NOMO-1 (cell line): ENCODE data around the gene DDX31.

ENCODE experiments used
- DNase-seq, 2 experiments: peaks; one replicate each; lab custom pipeline; 2025; ENCODE audit not compliant: unreplicated experiment in 2 of 2; lab: John Stamatoyannopoulos, UW

The DDX31 gene

GRCh38 chr9:132552041-132552440 lies 117.7 kb downstream of the DDX31 start:
- no peak for DNase-seq

GRCh38 chr9:132551556-132551955 lies 118.2 kb downstream of the DDX31 start:
- no peak for DNase-seq

- no peak for DNase-seq
Measured at GRCh38 chr9:132548751-132549640, 120.8 kb downstream of the DDX31 start.

- no peak for DNase-seq
Measured at GRCh38 chr9:132547976-132548730, 121.6 kb downstream of the DDX31 start.

- no peak for DNase-seq
Measured at GRCh38 chr9:132547436-132547835, 122.3 kb downstream of the DDX31 start.

- no peak for DNase-seq
Measured at GRCh38 chr9:132547052-132547431, 122.7 kb downstream of the DDX31 start.

- no peak for DNase-seq
Measured at GRCh38 chr9:132546148-132547051, 123.4 kb downstream of the DDX31 start.

GRCh38 chr9:132545578-132545977 lies 124.2 kb downstream of the DDX31 start:
- no peak for DNase-seq

- no peak for DNase-seq
Measured at GRCh38 chr9:132543960-132544359, 125.8 kb downstream of the DDX31 start.

GRCh38 chr9:132543251-132543650 lies 126.5 kb downstream of the DDX31 start:
- DNase-seq = no peak
